CD1c-positive myeloid dendritic cell (primary cell): ENCODE data around the gene OR4C5.
A peak's percentile ranks its signal among the peaks of the same experiment; 100 is the strongest.
"Not testable (repeated sequence)": the region's sequence is repeated elsewhere in the genome, so short reads cannot be mapped to it uniquely, and the experiment has no call there.

Source experiments
- DNase-seq: peaks from one replicate; pipeline ENCODE4 v3.0.0-alpha.2; 2016; ENCODE audit errors: extremely low spot score

OR4C5 gene

DNA sequence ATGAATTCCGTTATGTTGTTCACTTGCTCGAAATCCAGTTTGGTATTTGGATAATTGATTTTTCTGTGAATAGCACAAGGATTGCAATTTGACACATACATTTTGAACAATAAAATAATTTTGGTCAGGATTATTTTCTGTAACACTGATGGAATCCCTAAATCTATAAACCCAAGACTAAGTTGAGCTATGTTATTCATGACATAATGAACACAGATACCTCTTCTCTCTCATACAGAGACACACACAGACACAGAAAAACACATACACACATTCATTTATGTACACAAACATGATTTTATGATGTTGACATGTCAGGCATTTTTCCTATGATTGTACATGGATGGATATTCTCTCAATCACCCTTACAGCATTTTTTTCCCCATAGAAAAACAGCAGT, at the start of gene OR4C5:
Gene OR4C5 (minus strand): TSS at position 101 of the 400 bp plus-strand sequence. CDS start 0 bp downstream, at position 101.
- DNase-seq, result no peak

GRCh38 chr11:48384670-48385069, 18.4 kb upstream of the OR4C5 start:
- no peak for DNase-seq

DNA sequence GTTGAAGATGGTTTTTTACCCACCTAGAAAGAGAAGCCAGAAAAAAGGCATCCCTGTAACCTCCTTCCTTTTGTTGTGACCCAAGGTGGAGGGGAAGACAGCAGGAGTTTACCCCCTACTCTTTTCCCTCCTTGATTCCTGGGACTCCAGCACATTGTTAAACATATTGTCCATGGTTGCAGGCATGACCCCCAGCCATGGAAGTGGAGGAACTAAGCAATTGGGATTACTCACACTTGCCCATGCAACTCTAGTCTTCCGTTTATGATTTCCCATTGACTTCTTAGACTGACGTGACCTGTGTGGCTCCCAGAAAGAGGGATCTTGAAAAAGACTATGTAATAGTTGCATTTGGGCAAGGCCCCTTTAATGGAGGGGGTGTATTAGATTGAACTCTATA, 17.9 kb upstream of the OR4C5 start:
- DNase-seq, result not testable (repeated sequence)

GRCh38 chr11:48361289-48361688, 5.0 kb downstream of the OR4C5 start:
- not testable (repeated sequence) for DNase-seq

GRCh38 chr11:48354677-48355076, 11.6 kb downstream of the OR4C5 start:
- no peak for DNase-seq

- no peak for DNase-seq
Measured at GRCh38 chr11:48354013-48354412, 12.3 kb downstream of the OR4C5 start.

DNA sequence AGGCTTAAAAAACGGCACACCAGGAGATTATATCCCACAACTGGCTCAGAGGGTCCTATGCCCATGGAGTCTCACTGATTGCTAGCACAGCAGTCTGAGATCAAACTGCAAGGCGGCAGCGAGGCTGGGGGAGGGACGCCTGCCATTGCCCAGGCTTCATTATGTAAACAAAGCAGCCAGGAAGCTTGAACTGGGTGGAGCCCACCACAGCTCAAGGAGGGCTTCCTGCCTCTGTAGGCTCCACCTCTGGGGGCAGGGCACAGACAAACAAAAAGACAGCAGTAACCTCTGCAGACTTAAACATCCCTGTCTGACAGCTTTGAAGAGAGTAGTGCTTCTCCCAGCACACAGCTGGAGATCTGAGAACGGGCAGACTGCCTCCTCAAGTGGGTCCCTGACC, 20.0 kb downstream of the OR4C5 start:
- DNase-seq, result not testable (repeated sequence)

DNA sequence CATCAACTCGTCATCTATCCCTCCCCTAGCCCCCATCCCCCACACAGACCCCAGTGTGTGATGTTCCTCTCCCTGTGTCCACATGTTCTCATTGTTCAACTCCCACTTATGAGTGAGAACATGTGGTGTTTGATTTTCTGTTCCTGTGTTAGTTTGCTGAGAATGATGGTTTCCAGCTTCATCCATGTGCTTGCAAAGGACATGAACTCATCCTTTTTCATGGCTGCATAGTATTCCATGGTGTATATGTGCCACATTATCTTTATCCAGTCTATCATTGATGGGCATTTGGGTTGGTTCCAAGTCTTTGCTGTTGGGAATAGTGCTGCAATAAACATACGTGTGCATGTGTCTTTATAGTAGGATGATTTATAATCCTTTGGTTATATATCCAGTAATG, 23.8 kb downstream of the OR4C5 start:
- not testable (repeated sequence) for DNase-seq

GRCh38 chr11:48341466-48341865, 24.8 kb downstream of the OR4C5 start:
- DNase-seq, result peak; percentile 1

DNA sequence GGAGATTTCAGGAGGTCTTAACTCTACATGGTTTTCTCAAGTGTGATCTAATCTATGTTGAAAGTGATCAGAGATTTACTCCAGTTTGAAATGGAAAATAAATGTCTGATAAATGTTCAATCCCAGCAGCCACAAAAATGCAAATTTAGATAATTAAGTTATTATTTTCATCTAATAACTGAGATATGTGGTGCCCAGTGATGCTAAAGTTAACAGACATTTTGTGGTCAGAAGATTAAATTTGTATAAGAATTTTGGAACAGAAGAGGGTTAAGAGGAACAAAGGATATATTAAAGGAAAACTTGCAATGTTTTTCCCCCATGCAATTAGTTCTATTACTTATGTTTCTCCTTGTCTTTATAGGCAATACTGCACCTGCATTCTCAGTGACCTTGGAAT, 41.6 kb downstream of the OR4C5 start, which contains the start of gene OR4C3:
Gene OR4C3 (plus strand): TSS at position 301 of the 400 bp plus-strand sequence. CDS start 102 bp downstream, outside the sequence.
- DNase-seq, result not testable (repeated sequence)

GRCh38 chr11:48319813-48320212, 46.5 kb downstream of the OR4C5 start:
- not testable (repeated sequence) for DNase-seq
